HepG2 (cell line): ENCODE data around the gene RANBP3L. TPM values are rescaled to one million over a fixed set of nuclear protein-coding genes. Genes with fewer than 3 reads are reported as not detected.

Experiments
- CREB1 ChIP-seq, 2 experiments: fragments of 450-650 bp in 1 of 2; IDR thresholded peaks; 2 replicates each; pipeline ENCODE4 v1.6.1; 2016 to 2017; ENCODE audit warnings: control low read depth in 1 of 2, mild to moderate bottlenecking in 1 of 2, missing compliant biosample characterization in 1 of 2, missing genetic modification characterization in 1 of 2
- DZIP1 ChIP-seq: sonication (generic); formaldehyde crosslinking; IDR thresholded peaks from 2 replicates; pipeline ENCODE4 v1.5.0; 2020; ENCODE audit warnings: mild to moderate bottlenecking, missing genetic modification reagents
- ELK4 ChIP-seq: sonication (generic); formaldehyde crosslinking; IDR thresholded peaks from 2 replicates; pipeline ENCODE4 v1.9.0; 2021; ENCODE audit warnings: missing genetic modification reagents, borderline replicate concordance
- ERF ChIP-seq: IDR thresholded peaks from 2 replicates; pipeline ENCODE4 v1.6.1; 2018; ENCODE audit warnings: missing biosample characterization, missing genetic modification reagents
- HDAC6 ChIP-seq: fragments of 200-600 bp; sonication (generic); IDR thresholded peaks from 2 replicates; pipeline ENCODE4 v1.7.0; 2017; ENCODE audit warnings: mild to moderate bottlenecking, antibody characterized with exemption, low read length, low read depth
- HOMEZ ChIP-seq: IDR thresholded peaks from 2 replicates; pipeline ENCODE4 v1.6.1; 2016; ENCODE audit warnings: low read depth
- KAT7 ChIP-seq: IDR thresholded peaks from 2 replicates; pipeline ENCODE4 v1.6.1; 2018; ENCODE audit warnings: borderline replicate concordance, missing compliant biosample characterization
- MYC ChIP-seq: sonication (generic); formaldehyde crosslinking; IDR thresholded peaks from 2 replicates; pipeline ENCODE4 v1.9.0; 2021; ENCODE audit warnings: missing genetic modification reagents, borderline replicate concordance
- PITX1 ChIP-seq: sonication (generic); formaldehyde crosslinking; IDR thresholded peaks from 2 replicates; pipeline ENCODE4 v1.5.1; 2020; ENCODE audit warnings: mild to moderate bottlenecking, missing genetic modification reagents
- RELA ChIP-seq: sonication (generic); formaldehyde crosslinking; IDR thresholded peaks from 2 replicates; pipeline ENCODE4 v1.4.0; 2020; ENCODE audit warnings: missing genetic modification reagents
- SMC3 ChIP-seq: IDR thresholded peaks from 2 replicates; pipeline ENCODE4 v1.6.1; 2011; ENCODE audit warnings: low read length, improper control_type of control experiment
- ZNF274 ChIP-seq: sonication (generic); formaldehyde crosslinking; IDR thresholded peaks from 2 replicates; pipeline ENCODE4 v1.5.1; 2020; ENCODE audit warnings: mild to moderate bottlenecking, missing genetic modification reagents
- ZNF3 ChIP-seq: IDR thresholded peaks from 2 replicates; pipeline ENCODE4 v1.7.0; 2017; ENCODE audit warnings: inconsistent platforms
- ZNF558 ChIP-seq: sonication (generic); formaldehyde crosslinking; IDR thresholded peaks from 2 replicates; pipeline ENCODE4 v1.9.0; 2022; ENCODE audit warnings: mild to moderate bottlenecking, missing genetic modification reagents, borderline replicate concordance
- ZNF580 ChIP-seq: IDR thresholded peaks from 2 replicates; pipeline ENCODE4 v1.6.1; 2016; ENCODE audit warnings: low read depth, borderline replicate concordance
- ZNF710 ChIP-seq: sonication (generic); formaldehyde crosslinking; IDR thresholded peaks from 2 replicates; pipeline ENCODE4 v1.5.0; 2020; ENCODE audit warnings: mild to moderate bottlenecking, missing genetic modification reagents, borderline replicate concordance
- ZNF768 ChIP-seq: sonication (generic); formaldehyde crosslinking; IDR thresholded peaks from 2 replicates; pipeline ENCODE4 v1.4.0; 2020; ENCODE audit warnings: missing genetic modification reagents
- ZNF781 ChIP-seq: sonication (generic); formaldehyde crosslinking; IDR thresholded peaks from 2 replicates; pipeline ENCODE4 v1.5.1; 2020; ENCODE audit warnings: borderline replicate concordance, mild to moderate bottlenecking, missing genetic modification reagents; ENCODE audit errors: not compliant biosample characterization
- ZSCAN5A ChIP-seq: sonication (generic); formaldehyde crosslinking; IDR thresholded peaks from 2 replicates; pipeline ENCODE4 v1.8.0; 2022; ENCODE audit warnings: mild to moderate bottlenecking, missing genetic modification reagents, borderline replicate concordance
- polyA plus RNA-seq, 8 experiments: library from polyadenylated mRNA; depleted of rRNA in 3 of 8; stranded (reverse) in 7 of 8; unstranded in 1 of 8; fragments of >200 nt; fragmentation: Illumina TruSeq in 4 of 8; extraction: Trizol in 4 of 8; gene quantifications; 2 replicates each; pipeline versions ENCODE4 v1.2.1 to v1.2.3, GENCODE V29; 2011 to 2016; ENCODE audit warnings: low read depth in 4 of 8, missing spikeins in 1 of 8, mixed read lengths in 1 of 8; ENCODE audit not compliant: insufficient read depth in 1 of 8
- total RNA-seq, 5 experiments: library from RNA; depleted of rRNA; stranded (reverse); fragments of >200 nt; fragmentation: Illumina TruSeq; extraction: Trizol; gene quantifications; 2 replicates each; pipeline ENCODE4 v1.2.3, GENCODE V29; 2016; ENCODE audit warnings: low read depth in 1 of 5

RANBP3L gene
- total and polyA plus RNA-seq, 2 of the 13 experiments (the other 11 are each of a cell fraction or from before 2014, with no cell fraction given) = 0.09 TPM; not detected in 1

- no peak for TF ChIP-seq ZNF3 (CRISPR knock-in tag)
- no peak for TF ChIP-seq MYC (CRISPR knock-in tag)
- TF ChIP-seq ZNF558 = no peak
- peak; percentile 91 for TF ChIP-seq PITX1
- no peak for TF ChIP-seq HDAC6
- no peak for TF ChIP-seq ZNF768 (CRISPR knock-in tag)
- 0 out of 2 replicates have a peak, but pooled peaks have one; percentile 26 for TF ChIP-seq KAT7 (CRISPR knock-in tag)
- TF ChIP-seq ZSCAN5A (CRISPR knock-in tag) = no peak
- no peak for TF ChIP-seq CREB1 (IDR thresholded peaks at IDR 0.05)
- TF ChIP-seq CREB1 (CRISPR knock-in tag; IDR thresholded peaks at IDR 0.05) = peak; percentile 70; the same call in 1 of the 2 replicates
- TF ChIP-seq ZNF781 (CRISPR knock-in tag) = no peak
- no peak for TF ChIP-seq RELA (CRISPR knock-in tag)
- no peak for TF ChIP-seq SMC3
- no peak for TF ChIP-seq ZNF710 (CRISPR knock-in tag)
- 0 out of 2 replicates have a peak, but pooled peaks have one; percentile 13 for TF ChIP-seq ERF
- TF ChIP-seq ZNF274 = no peak
- no peak for TF ChIP-seq DZIP1
- 0 out of 2 replicates have a peak, but pooled peaks have one; percentile 19 for TF ChIP-seq ZNF580 (CRISPR knock-in tag)
- no peak for TF ChIP-seq ELK4
- peak; percentile 73; the same call in 1 of the 2 replicates for TF ChIP-seq HOMEZ (CRISPR knock-in tag)
These were observed 62.1 kb downstream of the RANBP3L start (continued) for GRCh38 chr5:36239370-36240293.
